ENCODE data around the gene ATP2B1. TPM values are rescaled to one million over a fixed set of nuclear protein-coding genes. Genes with fewer than 3 reads are reported as not detected.

Gene ATP2B1
- total RNA-seq, 1 experiment from 2014 or later, result 11.4 TPM

DNA sequence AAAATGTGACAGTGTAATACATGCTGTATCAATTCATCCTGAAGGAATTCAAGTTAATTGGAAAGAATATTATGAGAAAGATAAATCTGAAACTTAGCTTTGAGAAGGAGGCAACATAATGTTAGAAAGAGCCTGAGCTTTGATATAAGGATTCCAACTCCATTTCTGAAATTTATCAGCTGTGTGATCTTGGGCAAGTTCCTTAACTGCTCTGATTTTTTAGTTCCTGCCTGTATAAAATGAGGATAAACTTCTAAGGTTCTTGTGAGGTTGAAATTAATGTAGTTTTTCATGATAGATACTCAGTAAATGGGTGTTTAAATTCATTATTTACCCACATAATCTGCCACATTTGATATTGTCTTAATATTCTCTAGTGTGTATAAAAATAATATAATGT lies 14.6 kb upstream of the ATP2B1 start:
- in situ Hi-C loops (cut with HindIII; ENCODE audit: low pct_unique_long_range_greater_than_20kb, low sequenced_read_pairs), result no loop called here
- no peak for DNase-seq (ENCODE audit: low read depth)

DNA sequence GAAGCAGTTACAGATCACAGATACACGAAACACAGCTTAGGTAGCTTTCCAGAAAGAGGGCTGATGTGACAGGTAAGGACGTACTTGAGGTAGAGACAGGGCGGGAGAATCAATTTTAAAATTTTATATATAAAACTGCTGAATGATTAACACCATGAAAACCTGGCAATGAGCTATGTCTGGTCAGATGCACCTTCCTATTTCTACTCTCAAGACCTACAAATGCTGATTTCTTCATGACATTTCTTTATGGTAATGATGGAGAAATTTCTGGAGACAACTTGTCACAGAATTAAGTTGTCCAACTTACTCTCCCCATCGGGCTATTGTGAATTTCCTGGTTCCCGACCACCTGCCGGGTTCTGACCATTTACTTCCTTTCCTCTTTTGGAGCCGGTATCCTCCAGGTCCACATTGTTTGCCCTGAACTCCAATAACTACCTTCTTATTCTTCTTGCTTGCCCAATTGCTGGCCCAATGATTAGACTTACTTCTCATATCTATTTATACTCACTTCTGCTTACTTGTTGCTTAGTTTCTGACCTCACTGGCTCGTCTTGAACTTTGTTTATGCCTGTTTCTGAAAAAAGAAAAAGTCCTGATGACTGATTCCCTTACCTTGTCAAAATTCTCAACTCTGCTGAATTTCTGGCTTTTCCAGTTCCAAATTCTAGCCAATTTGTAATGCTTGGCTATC lies 12.8 kb upstream of the ATP2B1 start:
- no peak for DNase-seq (ENCODE audit: low read depth)
- in situ Hi-C loops (cut with HindIII; ENCODE audit: low pct_unique_long_range_greater_than_20kb, low sequenced_read_pairs), result no loop called here

DNA sequence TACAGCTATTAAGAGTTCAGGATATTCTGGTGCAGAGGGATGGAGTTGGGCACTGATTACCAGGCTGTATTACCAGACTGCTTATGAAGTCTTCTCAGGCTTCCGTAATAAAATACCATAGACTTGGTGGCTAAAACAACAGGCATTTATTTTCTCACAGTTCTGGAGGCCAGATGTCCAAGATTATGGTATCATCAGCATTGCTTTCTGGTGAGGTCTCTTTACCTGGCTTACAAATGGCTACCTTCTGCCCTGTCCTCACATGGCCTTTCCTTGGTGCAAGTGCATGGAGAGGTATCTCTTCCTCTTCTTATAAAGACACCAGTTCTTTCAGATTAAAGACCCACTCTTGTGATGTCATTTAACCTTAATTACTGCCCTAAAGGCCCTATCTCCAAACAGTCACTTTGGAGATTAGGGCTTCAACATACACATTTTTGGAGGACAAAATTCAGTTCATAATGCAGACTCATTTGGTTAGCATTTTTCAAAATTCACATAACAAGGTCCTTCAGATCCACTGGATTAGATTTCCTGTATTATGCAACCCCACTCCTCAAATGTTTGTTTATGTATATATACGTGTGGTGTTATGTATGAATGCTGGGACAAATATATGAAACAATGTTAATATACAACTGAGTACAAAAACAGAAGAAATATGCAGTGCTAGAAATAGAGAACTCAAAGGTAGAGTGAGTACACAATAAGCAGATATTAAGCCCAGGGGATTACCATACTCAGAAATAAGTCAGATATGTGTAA lies 9.3 kb upstream of the ATP2B1 start:
- in situ Hi-C loops (cut with HindIII; ENCODE audit: low pct_unique_long_range_greater_than_20kb, low sequenced_read_pairs), result no loop called here
- DNase-seq (ENCODE audit: low read depth), result no peak

- no peak for DNase-seq (ENCODE audit: low read depth)
- in situ Hi-C loops (cut with HindIII; ENCODE audit: low pct_unique_long_range_greater_than_20kb, low sequenced_read_pairs), result no loop called here
These were observed 4.1 kb upstream of the ATP2B1 start for GRCh38 chr12:89712706-89713105.

- in situ Hi-C loops (cut with HindIII; ENCODE audit: low pct_unique_long_range_greater_than_20kb, low sequenced_read_pairs), result no loop called here
- no peak for DNase-seq (ENCODE audit: low read depth)
These were observed 2.5 kb upstream of the ATP2B1 start for GRCh38 chr12:89710873-89711750.

- in situ Hi-C loops (cut with HindIII; ENCODE audit: low pct_unique_long_range_greater_than_20kb, low sequenced_read_pairs), result no loop called here
- DNase-seq (ENCODE audit: low read depth), result no peak
These were observed 1.6 kb upstream of the ATP2B1 start for GRCh38 chr12:89709995-89710872.

- in situ Hi-C loops (cut with HindIII; ENCODE audit: low pct_unique_long_range_greater_than_20kb, low sequenced_read_pairs), result no loop called here
- DNase-seq (ENCODE audit: low read depth), result peak; percentile 98
These were observed 738 bp upstream of the ATP2B1 start for GRCh38 chr12:89709157-89709994.

DNA sequence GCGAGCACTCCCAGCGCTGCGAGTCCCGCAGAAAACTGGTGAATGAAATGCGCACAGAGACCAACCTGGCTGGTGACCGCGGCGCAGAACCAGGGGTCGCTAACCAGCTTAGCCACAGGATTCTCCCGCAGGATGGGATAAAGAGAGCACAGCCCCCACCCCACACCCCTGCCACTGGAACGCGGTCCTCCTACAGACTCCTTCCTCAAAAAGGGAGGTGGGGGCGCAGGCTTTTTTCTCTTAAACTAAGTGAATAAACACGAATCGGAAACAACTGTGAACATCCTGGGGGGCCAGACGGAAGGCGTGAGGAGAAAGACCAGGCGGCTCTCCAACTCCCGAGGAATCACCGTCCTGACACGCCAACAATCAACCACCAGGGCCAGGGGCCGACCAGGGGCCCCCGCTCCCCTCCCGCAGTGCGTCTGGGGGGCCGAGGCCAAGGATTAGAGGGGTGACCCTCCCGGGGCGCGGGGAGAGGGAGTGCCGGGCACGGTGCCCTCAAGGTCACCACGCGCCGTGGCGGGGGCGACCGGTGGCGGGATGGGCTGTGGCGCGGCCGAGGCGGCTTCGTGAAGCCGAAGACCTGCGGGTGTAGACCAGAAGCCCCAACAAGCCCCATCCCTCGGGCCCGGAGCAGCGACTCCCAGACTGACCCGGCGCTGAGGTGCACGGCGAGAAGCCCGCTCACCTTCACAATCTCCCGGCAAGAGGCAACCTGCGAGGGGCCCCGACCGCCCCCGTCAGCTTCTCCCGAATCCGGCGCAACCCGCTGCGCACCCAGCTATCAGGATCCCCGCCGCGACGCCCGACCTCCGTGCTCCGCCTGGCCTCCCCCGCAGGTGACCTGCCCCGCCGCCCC lies 704 bp downstream of the ATP2B1 start:
- DNase-seq (ENCODE audit: low read depth), result peak; percentile 18
- in situ Hi-C loops (cut with HindIII; ENCODE audit: low pct_unique_long_range_greater_than_20kb, low sequenced_read_pairs), result no loop called here

GRCh38 chr12:89706986-89707702 lies 1.5 kb downstream of the ATP2B1 start:
- no peak for DNase-seq (ENCODE audit: low read depth)
- in situ Hi-C loops (cut with HindIII; ENCODE audit: low pct_unique_long_range_greater_than_20kb, low sequenced_read_pairs), result no loop called here

DNA sequence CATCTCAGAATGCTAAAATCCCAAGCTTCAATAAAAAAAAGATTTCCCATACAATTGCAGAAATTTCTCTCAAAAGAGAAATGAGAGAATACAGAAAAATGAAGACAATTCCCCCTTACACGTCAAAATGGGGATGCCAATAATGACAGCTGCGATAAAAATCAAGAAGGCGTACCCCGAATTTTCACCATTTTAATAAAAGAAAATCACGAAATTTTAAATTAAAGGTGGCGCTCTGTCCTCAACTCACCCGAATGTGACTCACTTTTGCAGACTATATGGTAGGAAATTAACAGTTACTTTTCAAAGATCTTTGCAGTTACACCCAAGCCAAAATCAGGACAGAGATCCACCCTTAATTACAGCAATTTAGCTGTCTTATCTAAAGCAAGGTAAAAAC lies 2.1 kb downstream of the ATP2B1 start:
- in situ Hi-C loops (cut with HindIII; ENCODE audit: low pct_unique_long_range_greater_than_20kb, low sequenced_read_pairs), result no loop called here

GRCh38 chr12:89704457-89704856 lies 4.2 kb downstream of the ATP2B1 start:
- DNase-seq (ENCODE audit: low read depth), result no peak

More for the DNA sequence above, 2.1 kb downstream of the ATP2B1 start:
- DNase-seq (ENCODE audit: low read depth), result no peak

DNA sequence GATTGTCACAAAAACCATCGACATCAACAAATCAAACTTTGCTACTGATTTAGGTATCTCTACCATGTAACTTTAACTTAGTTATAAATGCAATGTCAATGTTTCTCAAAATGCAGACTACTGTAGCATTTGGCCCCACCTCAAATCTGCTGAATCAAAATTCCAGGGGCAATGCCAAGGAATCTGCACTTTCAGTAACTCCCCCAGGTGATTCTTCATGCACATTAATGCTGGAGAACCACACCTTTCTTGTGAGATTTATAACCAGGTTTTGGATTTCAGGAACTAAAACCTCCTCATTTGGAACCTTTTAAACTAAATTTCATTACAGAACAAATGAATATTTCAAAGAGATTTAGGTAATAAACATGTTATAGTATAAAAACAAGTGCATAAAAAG lies 4.9 kb downstream of the ATP2B1 start:
- in situ Hi-C loops (cut with HindIII; ENCODE audit: low pct_unique_long_range_greater_than_20kb, low sequenced_read_pairs), result no loop called here
- peak; percentile 10 for DNase-seq (ENCODE audit: low read depth)

More at GRCh38 chr12:89704457-89704856, 4.2 kb downstream of the ATP2B1 start:
- in situ Hi-C loops (cut with HindIII; ENCODE audit: low pct_unique_long_range_greater_than_20kb, low sequenced_read_pairs), result no loop called here

DNA sequence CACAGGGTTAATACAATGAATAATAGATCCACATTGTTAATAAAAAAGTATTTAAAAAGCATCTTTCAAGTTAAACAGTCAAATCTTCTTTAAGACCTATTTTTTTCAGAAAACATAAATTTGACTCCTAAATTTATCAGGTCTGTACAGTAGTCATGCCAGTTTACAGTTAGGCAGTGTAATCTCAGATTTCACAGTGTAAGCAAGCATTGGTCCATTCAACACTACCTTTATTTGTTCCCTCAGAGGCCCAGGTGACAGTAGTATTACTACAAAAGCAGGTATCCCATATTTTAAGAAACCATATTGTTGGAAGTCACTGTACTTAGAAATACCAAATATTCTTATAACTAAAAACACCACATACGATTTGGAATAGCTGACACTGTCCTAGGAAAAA lies 6.1 kb downstream of the ATP2B1 start:
- no peak for DNase-seq (ENCODE audit: low read depth)
- in situ Hi-C loops (cut with HindIII; ENCODE audit: low pct_unique_long_range_greater_than_20kb, low sequenced_read_pairs), result no loop called here

DNA sequence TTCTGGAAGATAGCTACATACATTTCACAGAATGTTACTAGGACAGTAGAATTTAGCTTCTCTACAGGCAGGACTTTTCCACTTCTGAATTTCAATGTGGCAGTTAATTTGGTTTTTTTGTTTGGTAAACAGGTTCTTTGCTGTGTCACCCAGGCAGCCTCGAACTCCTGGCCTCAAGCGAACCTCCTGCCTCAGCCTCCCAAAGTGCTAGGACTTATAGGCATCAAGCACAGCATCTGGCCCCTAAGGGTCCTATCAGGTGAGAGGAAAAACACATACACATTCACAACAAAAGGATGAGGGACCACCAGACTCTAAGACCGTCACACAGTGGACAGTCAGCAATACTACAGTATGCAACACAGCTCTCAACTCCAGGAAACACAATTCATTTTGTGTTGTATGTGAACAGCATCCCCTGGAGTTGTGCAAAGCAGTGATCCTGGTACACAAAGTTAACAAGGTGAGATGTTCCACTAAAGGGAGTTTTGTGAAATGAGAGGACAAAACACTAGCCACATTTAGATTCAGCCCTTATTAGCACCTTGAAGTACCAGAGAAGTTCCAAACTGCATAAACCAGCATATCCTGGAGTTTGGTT lies 6.9 kb downstream of the ATP2B1 start:
- in situ Hi-C loops (cut with HindIII; ENCODE audit: low pct_unique_long_range_greater_than_20kb, low sequenced_read_pairs), result no loop called here
- DNase-seq (ENCODE audit: low read depth), result no peak

- peak; percentile 18 for DNase-seq (ENCODE audit: low read depth)
- in situ Hi-C loops (cut with HindIII; ENCODE audit: low pct_unique_long_range_greater_than_20kb, low sequenced_read_pairs), result no loop called here
These were observed 8.3 kb downstream of the ATP2B1 start for GRCh38 chr12:89700191-89700810.
